ENCODE data around the gene PIAS1.

The PIAS1 gene

DNA sequence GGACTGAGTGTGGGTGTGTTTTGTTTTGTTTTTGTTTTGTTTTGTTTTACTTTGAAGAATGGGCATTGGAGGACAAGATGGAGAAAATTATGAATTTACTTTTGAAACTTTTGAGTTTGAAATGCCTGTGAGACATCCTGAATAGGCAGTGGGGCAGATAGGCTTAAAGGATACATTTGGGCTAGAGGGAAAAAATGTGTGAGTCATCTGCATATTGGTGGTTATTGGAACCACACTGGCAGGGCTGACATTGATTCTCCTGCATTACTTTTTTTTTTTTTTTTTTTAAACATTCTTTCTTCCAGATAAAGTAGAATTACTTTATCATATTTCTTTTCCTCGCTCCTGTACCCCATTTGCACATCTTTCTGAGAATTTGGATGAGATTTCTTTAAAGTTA, 94.9 kb downstream of the PIAS1 start:
- no peaks in the 10 kb centered on the region for H3K27me3 ChIP-seq (ENCODE audit: insufficient read depth, poor library complexity, severe bottlenecking)
- no peak overlapping the region for H3K27ac ChIP-seq (replicated peaks)
- H3K4me3 ChIP-seq (replicated peaks; ENCODE audit: insufficient read depth, low read length) = no peak overlapping the region
- TF ChIP-seq, protein P1, sequence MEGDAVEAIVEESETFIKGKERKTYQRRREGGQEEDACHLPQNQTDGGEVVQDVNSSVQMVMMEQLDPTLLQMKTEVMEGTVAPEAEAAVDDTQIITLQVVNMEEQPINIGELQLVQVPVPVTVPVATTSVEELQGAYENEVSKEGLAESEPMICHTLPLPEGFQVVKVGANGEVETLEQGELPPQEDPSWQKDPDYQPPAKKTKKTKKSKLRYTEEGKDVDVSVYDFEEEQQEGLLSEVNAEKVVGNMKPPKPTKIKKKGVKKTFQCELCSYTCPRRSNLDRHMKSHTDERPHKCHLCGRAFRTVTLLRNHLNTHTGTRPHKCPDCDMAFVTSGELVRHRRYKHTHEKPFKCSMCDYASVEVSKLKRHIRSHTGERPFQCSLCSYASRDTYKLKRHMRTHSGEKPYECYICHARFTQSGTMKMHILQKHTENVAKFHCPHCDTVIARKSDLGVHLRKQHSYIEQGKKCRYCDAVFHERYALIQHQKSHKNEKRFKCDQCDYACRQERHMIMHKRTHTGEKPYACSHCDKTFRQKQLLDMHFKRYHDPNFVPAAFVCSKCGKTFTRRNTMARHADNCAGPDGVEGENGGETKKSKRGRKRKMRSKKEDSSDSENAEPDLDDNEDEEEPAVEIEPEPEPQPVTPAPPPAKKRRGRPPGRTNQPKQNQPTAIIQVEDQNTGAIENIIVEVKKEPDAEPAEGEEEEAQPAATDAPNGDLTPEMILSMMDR (IDR thresholded peaks at IDR 0.05; ENCODE audit: insufficient read depth, low read length) = no peak
- TF ChIP-seq GABPA (IDR thresholded peaks at IDR 0.05; ENCODE audit: low read depth) (no peak), POLR2AphosphoS5 (IDR thresholded peaks at IDR 0.05; ENCODE audit: low read depth) (no peak), SPI1 (IDR thresholded peaks at IDR 0.05; ENCODE audit: borderline replicate concordance, low read depth) (no peak)
- TF ChIP-seq, protein P2, sequence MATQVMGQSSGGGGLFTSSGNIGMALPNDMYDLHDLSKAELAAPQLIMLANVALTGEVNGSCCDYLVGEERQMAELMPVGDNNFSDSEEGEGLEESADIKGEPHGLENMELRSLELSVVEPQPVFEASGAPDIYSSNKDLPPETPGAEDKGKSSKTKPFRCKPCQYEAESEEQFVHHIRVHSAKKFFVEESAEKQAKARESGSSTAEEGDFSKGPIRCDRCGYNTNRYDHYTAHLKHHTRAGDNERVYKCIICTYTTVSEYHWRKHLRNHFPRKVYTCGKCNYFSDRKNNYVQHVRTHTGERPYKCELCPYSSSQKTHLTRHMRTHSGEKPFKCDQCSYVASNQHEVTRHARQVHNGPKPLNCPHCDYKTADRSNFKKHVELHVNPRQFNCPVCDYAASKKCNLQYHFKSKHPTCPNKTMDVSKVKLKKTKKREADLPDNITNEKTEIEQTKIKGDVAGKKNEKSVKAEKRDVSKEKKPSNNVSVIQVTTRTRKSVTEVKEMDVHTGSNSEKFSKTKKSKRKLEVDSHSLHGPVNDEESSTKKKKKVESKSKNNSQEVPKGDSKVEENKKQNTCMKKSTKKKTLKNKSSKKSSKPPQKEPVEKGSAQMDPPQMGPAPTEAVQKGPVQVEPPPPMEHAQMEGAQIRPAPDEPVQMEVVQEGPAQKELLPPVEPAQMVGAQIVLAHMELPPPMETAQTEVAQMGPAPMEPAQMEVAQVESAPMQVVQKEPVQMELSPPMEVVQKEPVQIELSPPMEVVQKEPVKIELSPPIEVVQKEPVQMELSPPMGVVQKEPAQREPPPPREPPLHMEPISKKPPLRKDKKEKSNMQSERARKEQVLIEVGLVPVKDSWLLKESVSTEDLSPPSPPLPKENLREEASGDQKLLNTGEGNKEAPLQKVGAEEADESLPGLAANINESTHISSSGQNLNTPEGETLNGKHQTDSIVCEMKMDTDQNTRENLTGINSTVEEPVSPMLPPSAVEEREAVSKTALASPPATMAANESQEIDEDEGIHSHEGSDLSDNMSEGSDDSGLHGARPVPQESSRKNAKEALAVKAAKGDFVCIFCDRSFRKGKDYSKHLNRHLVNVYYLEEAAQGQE (IDR thresholded peaks at IDR 0.05; ENCODE audit: insufficient replicate concordance, low read depth) = no peak
- no peak for DNase-seq (ENCODE audit: low read depth in 1 of 2, low spot score in 1 of 2)

DNA sequence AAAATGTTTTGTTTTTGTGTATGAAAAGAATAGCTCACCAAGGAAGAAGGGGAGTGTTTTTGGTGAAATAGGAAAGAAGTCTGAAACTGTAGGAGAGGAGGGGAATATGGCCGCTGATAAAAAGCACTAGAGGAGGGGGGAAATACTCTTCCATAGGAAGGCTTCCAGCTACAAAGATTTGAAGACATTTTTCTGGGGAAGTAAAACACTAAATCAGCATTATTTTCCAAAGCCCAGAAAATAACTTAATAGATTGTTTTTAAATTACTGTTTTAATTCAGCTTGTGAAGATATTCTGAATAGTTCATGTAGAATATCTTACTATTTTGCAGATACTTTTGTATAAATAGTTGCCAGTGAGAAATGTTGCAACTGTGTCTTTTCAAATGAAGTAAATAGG, 96.1 kb downstream of the PIAS1 start:
- Histone ChIP-seq H3K27me3 (ENCODE audit: insufficient read depth, poor library complexity, severe bottlenecking) (no peaks in the 10 kb centered on the region), H3K27ac (replicated peaks) (no peak overlapping the region), H3K4me3 (replicated peaks; ENCODE audit: insufficient read depth, low read length) (no peak overlapping the region)
- no peak for DNase-seq (ENCODE audit: low read depth in 1 of 2, low spot score in 1 of 2)
- TF ChIP-seq POLR2AphosphoS5 (IDR thresholded peaks at IDR 0.05; ENCODE audit: low read depth) = no peak
- TF ChIP-seq GABPA (IDR thresholded peaks at IDR 0.05; ENCODE audit: low read depth) = no peak
- TF ChIP-seq, protein P1 (IDR thresholded peaks at IDR 0.05; ENCODE audit: insufficient read depth, low read length) = no peak

DNA sequence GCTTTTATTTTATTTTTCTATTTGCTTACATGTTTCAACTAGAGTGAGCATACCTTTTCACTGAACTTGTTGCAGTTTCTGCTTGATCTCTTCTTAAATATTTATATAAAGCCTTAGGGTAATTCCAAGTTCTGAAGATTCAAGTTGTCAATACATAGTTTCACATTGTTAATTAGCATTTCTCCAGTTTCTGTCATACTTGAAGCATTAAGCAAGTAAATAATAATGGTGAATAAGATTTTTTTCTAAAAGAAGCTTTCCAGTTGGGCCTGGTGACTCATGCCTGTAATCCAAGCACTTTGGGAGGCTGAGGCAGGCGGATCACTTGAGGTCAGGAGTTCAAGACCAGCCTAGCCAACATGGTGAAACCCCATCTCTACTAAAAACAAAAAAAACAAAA, 97.2 kb downstream of the PIAS1 start:
- Histone ChIP-seq H3K4me3 (replicated peaks; ENCODE audit: insufficient read depth, low read length) (no peak overlapping the region), H3K27me3 (ENCODE audit: insufficient read depth, poor library complexity, severe bottlenecking) (no peaks in the 10 kb centered on the region), H3K27ac (replicated peaks) (no peak overlapping the region)
- DNase-seq (ENCODE audit: low read depth in 1 of 2, low spot score in 1 of 2) = no peak
- no peak for TF ChIP-seq SPI1 (IDR thresholded peaks at IDR 0.05; ENCODE audit: borderline replicate concordance, low read depth)
- TF ChIP-seq, protein P1 (IDR thresholded peaks at IDR 0.05; ENCODE audit: insufficient read depth, low read length) = no peak
- no peak for TF ChIP-seq POLR2AphosphoS5 (IDR thresholded peaks at IDR 0.05; ENCODE audit: low read depth)
- TF ChIP-seq, protein P2 (IDR thresholded peaks at IDR 0.05; ENCODE audit: insufficient replicate concordance, low read depth) = no peak
- TF ChIP-seq GABPA (IDR thresholded peaks at IDR 0.05; ENCODE audit: low read depth) = no peak

DNA sequence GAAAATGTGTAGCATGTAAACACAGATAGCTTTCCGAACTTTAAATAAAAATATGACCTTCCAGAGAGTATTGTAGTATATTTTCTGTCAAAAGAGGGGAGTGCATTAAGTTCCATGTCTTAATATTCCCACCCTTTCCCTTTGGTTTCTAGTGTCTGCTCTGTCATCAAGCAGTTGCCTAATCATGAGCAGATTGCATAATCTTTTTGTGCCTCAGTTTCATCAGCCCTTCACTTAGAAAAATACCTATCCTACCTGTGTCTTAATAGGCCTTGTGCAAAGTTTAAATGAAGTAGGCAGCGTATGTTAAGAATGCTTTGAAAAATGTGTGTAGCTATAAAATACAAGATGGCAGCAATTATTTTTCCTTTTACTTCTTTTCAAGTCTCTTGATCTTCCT, 98.2 kb downstream of the PIAS1 start:
- DNase-seq (ENCODE audit: low read depth in 1 of 2, low spot score in 1 of 2) = no peak
- H3K27me3 ChIP-seq (ENCODE audit: insufficient read depth, poor library complexity, severe bottlenecking) = no peaks in the 10 kb centered on the region
- TF ChIP-seq, protein P1 (IDR thresholded peaks at IDR 0.05; ENCODE audit: insufficient read depth, low read length) = no peak
- TF ChIP-seq POLR2AphosphoS5 (IDR thresholded peaks at IDR 0.05; ENCODE audit: low read depth) = no peak
- TF ChIP-seq, protein P2 (IDR thresholded peaks at IDR 0.05; ENCODE audit: insufficient replicate concordance, low read depth) = no peak
- no peak for TF ChIP-seq GABPA (IDR thresholded peaks at IDR 0.05; ENCODE audit: low read depth)
- TF ChIP-seq SPI1 (IDR thresholded peaks at IDR 0.05; ENCODE audit: borderline replicate concordance, low read depth) = no peak
- no peak overlapping the region for H3K27ac ChIP-seq (replicated peaks)
- H3K4me3 ChIP-seq (replicated peaks; ENCODE audit: insufficient read depth, low read length) = no peak overlapping the region
